Ramos (cell line): ENCODE data around the gene RNPC3.

Experiments
- in situ Hi-C: fragments of 300-500 bp; cut with MboI; formaldehyde crosslinking; loops from one replicate; pipeline ENCODE4 v1.14.3; 2022; ENCODE audit warnings: low sequenced_read_pairs; ENCODE audit not compliant: unreplicated experiment

RNPC3 gene, protein sequence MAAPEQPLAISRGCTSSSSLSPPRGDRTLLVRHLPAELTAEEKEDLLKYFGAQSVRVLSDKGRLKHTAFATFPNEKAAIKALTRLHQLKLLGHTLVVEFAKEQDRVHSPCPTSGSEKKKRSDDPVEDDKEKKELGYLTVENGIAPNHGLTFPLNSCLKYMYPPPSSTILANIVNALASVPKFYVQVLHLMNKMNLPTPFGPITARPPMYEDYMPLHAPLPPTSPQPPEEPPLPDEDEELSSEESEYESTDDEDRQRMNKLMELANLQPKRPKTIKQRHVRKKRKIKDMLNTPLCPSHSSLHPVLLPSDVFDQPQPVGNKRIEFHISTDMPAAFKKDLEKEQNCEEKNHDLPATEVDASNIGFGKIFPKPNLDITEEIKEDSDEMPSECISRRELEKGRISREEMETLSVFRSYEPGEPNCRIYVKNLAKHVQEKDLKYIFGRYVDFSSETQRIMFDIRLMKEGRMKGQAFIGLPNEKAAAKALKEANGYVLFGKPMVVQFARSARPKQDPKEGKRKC

DNA sequence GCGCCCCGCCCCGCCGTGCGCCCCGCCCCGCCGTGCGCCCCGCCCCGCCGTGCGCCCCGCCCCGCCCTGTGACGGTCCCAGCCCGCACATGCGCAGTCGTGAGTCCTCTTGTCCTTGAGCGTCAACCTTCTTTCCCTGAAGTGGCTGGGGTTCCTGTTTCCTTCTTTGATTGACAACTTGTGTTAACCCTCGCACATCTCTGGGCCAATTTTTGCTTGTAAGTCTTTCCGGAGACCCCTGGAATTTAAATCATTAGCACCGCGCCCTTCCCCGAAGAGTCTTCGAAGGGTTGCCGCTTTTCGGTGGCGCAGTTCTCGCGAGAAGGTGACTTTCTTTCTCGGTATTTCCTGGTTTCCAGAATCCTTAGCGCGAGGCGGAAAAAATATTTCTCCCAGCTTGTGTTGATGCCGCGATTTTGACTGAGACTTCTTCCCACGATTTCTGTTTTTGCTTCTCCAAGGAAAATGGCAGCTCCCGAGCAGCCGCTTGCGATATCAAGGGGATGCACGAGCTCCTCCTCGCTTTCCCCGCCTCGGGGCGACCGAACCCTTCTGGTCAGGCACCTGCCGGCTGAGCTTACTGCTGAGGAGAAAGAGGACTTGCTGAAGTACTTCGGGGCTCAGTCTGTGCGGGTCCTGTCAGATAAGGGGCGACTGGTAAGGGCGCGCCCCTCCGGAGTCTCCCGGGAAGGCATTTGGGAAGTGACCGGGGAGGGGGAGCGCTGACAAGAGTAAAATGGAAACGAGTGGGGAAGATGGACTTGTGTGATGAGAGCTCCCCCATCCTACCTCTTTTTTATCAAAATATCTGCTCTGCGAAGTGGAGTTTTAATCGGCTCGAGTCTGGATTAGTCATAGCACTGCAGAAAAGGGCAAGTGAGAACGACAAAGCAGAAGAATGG is at the start of gene RNPC3:
RNPC3 (plus strand) TSS at position 93 of the 901 bp plus-strand sequence; CDS start at position 465, 372 bp downstream.
- in situ Hi-C loops, result no loop called here

- in situ Hi-C loops, result no loop called here
These were observed 48.4 kb upstream of the RNPC3 start for GRCh38 chr1:103477101-103477500.

- in situ Hi-C loops, result no loop called here
These were observed 35.6 kb upstream of the RNPC3 start for GRCh38 chr1:103489935-103490334.

- in situ Hi-C loops, result no loop called here
These were observed 33.4 kb upstream of the RNPC3 start for GRCh38 chr1:103492003-103492625.

DNA sequence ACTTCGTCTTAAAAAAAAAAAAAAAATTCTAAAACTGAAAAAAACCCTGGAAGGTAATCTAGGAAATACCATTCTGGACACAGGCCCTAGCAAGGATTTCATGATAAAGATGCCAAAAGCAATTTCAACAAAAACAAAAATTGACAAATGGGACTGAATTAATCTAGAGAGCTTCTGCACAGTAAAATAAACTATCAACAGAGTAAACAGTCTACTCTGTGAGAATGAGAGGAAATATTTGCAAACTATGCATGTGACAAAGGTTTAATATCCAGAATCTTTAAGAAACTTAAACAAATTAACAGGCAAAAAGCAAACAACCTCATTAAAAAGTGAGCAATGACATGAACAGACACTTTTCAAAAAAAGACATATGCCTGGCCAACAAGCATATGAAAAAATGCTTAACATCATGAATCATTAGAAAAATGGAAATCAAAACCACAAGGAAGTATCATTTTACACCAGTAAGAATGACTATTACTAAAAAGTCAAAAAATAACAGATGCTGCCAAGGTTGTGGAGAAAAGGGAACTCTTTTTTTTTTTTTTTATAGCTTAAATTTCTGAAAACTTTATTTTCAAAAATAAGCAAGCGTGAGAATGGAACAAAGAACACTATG is 29.4 kb upstream of the RNPC3 start:
- in situ Hi-C loops, result no loop called here

GRCh38 chr1:103497404-103497803 is 28.1 kb upstream of the RNPC3 start:
- in situ Hi-C loops, result no loop called here

DNA sequence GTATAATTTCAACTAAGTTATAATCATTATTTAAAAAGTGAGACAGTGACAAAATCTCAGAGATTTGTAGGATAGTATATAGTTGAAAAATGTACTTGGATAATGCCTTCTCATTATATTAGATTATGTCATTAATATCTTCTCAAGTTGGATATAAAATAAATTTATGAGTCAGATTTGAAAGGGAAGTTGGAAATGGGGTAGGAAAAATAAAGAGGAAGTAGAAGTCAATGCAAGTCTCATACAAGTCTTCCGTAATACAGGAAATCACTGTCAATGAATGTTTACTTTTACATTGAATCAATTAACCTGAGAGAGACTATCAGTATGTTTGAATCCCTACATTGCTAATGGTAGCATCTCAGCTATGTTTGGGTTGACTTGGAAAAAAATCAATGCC is 16.2 kb upstream of the RNPC3 start:
- in situ Hi-C loops, result no loop called here

DNA sequence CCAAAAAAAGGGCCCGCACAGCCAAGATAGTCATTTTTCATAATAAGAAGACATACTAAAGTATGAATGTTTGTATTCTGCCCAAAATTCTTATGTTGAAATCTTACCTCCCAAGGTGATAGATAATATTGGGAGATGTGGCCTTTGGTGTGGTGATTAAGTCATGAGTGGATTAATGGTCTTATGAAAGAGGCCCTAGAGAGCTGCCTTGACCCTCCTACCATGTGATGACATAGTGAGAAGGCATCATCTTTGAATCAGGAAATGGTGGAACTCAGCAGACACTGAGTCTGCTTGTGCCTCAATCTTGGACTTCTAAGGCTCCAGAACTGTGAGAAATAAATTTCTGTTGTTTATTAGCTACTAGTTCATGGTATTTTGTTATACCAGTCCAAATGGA is 11.8 kb upstream of the RNPC3 start:
- in situ Hi-C loops, result no loop called here

DNA sequence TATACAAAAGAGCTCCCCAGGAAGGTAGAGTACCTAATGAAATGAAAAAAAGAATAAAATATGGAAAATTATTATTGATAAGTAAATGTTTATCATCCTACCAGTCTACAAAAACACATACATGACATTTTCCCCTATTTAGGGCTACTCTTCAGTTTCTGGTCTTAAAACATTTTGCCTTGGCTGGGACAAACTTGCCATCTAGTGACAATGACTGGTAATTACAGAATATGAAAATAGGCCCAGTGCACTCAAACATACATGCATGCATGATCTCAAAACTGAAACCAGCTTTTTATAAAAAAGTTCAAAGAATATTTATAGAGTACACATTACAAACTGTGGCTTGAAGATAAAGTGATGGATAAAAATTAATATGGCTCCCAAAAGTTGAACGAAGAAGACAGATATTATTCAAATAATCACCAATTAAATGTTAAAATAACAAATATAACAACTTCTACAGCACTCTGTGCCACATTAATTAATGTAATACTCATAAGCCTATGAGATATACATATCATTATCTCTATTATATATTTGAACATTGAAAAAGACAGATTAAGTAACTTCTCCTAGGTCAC is 10.5 kb upstream of the RNPC3 start:
- in situ Hi-C loops, result no loop called here

DNA sequence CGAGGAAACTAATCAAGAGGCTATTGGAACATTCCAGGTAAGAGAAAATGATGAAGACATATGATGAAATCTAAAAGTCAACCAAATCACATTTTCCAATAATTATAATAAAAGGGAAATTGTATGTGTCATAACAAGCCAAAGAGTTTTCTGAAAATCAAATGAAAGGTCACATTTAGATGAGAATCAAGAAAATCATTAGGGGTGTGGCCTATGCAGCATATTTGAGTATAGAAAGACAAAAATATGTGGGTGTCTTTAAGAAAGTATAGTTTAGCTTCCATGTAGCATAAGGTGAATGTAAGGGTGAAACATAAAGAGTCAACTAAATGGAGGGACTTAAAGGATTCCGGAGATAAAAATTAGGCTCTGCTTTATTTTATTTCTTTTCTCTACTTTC is 9.2 kb upstream of the RNPC3 start:
- in situ Hi-C loops, result no loop called here

- in situ Hi-C loops, result no loop called here
These were observed 8.8 kb upstream of the RNPC3 start for GRCh38 chr1:103516693-103517092.

- in situ Hi-C loops, result no loop called here
These were observed 8.0 kb upstream of the RNPC3 start for GRCh38 chr1:103517380-103518047.

GRCh38 chr1:103520822-103521221 is 4.7 kb upstream of the RNPC3 start:
- in situ Hi-C loops, result no loop called here

- in situ Hi-C loops, result no loop called here
These were observed 2.2 kb upstream of the RNPC3 start for GRCh38 chr1:103523346-103523745.

DNA sequence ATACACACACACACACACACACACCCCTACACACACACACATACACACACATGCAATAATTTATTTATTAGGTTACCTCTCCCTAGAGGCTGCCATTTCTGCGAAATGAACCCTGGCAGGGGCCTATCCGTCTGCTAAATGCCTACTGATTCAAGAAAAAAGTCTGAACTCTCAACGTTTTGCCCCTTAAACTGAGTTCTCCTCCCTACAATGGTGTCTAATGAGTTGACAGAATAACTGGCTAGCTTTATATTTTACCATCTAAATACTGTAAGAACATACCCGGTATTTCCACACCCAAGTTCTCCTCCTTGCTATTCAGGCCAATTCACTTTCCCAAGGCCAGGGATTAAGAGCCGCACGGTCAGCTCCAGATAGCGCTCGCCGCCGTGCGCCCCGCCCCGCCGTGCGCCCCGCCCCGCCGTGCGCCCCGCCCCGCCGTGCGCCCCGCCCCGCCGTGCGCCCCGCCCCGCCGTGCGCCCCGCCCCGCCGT is 339 bp upstream of the RNPC3 start:
- in situ Hi-C loops, result no loop called here

DNA sequence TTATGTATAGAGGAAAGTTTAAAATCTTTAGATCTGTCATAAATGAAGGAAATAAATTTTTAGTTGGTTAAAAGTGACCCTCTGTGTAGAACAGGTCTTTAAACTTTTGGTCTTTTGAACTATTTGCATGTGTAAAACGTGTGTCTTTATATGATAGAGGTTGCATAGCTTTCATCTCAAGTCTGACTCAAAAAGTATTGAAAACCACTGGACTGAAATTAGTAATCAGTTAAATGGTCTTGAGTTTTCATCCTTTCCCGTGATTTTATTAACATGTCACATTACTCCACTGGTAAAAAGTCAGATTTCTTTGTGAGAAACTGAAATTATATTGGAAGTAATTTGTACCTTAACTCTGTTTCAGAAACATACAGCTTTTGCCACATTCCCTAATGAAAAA is 1.8 kb downstream of the RNPC3 start:
- in situ Hi-C loops, result no loop called here

DNA sequence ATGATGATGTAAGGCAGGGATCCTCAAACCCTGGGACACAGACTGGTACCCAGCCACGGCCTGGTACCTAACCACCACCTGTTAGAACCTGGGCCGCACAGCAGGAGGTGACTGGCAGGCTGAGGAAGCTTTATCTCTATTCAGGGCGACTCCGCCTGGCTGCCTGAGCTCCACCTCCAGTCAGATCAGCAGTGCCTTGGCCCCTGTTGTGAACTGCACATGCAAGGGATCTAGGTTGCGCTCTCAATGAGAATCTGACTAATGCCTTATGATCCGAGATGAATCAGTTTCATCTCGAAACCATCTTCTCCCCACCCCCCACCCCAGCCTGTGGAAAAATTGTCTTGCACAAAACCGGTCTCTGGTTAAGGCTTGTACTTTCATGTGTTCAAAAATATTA is 4.2 kb downstream of the RNPC3 start:
- in situ Hi-C loops, result no loop called here

GRCh38 chr1:103538226-103538625 is 12.7 kb downstream of the RNPC3 start:
- in situ Hi-C loops, result no loop called here

- in situ Hi-C loops, result no loop called here
These were observed 15.9 kb downstream of the RNPC3 start for GRCh38 chr1:103541431-103541830.
